Coronary artery (tissue), 2 donors: ENCODE data around the gene PLEKHF1.

Experiments used
- DNase-seq: peaks from one replicate; pipeline ENCODE4 v3.0.0-alpha.2; 2017; ENCODE audit warnings: low spot score
- H3K27ac ChIP-seq, 2 donors: fragments of 200-600 bp; sonication (generic); one replicate each; pipeline ENCODE4 v1.5.1; 2016 to 2019
- H3K4me3 ChIP-seq: fragments of 200-600 bp; sonication (generic); 2 replicates; pipeline ENCODE4 v1.5.1; 2016; ENCODE audit warnings: mild to moderate bottlenecking, moderate library complexity
- CTCF ChIP-seq: fragments of 200-600 bp; sonication (generic); IDR thresholded peaks from one replicate; pipeline ENCODE4 v1.5.1; 2019; ENCODE audit warnings: antibody characterized with exemption

Gene PLEKHF1

GRCh38 chr19:29628661-29629385, 36.4 kb upstream of the PLEKHF1 start:
- DNase-seq = no peak
- H3K27ac ChIP-seq = no peak overlapping the region
- H3K4me3 ChIP-seq = no peak overlapping the region
- no peak for TF ChIP-seq CTCF

- no peak for TF ChIP-seq CTCF
- no peak overlapping the region for H3K4me3 ChIP-seq
- H3K27ac ChIP-seq = no peak overlapping the region
- no peak for DNase-seq
Observed at GRCh38 chr19:29629836-29630534, 35.3 kb upstream of the PLEKHF1 start.

- TF ChIP-seq CTCF = no peak
Observed at GRCh38 chr19:29630655-29631054, 34.6 kb upstream of the PLEKHF1 start.

GRCh38 chr19:29631450-29631849, 33.8 kb upstream of the PLEKHF1 start:
- DNase-seq = no peak
- no peak overlapping the region for H3K4me3 ChIP-seq
- TF ChIP-seq CTCF = no peak
- no peak overlapping the region for H3K27ac ChIP-seq

More at GRCh38 chr19:29630655-29631054, 34.6 kb upstream of the PLEKHF1 start:
- H3K4me3 ChIP-seq = no peak overlapping the region
- no peak for DNase-seq
- H3K27ac ChIP-seq = no peak overlapping the region

GRCh38 chr19:29634002-29634401, 31.3 kb upstream of the PLEKHF1 start:
- no peak overlapping the region for H3K4me3 ChIP-seq
- TF ChIP-seq CTCF = no peak
- no peak overlapping the region for H3K27ac ChIP-seq
- DNase-seq = no peak

- DNase-seq = no peak
- Histone ChIP-seq H3K4me3 (no peak overlapping the region), H3K27ac (no peak overlapping the region)
- no peak for TF ChIP-seq CTCF
Observed at GRCh38 chr19:29634423-29635130, 30.7 kb upstream of the PLEKHF1 start.
